Measurements from ENCODE around the gene CTDP1. TPM values are rescaled to one million over a fixed set of nuclear protein-coding genes. Genes with fewer than 3 reads are reported as not detected.
A peak's percentile ranks its signal among the peaks of the same experiment; 100 is the strongest.

The CTDP1 gene
- polyA plus RNA-seq, 3 donors = 10.5 to 15.5 (median 15.4) TPM

- no peak for DNase-seq (ENCODE audit: extremely low read depth in 1 of 11, low read depth in 9 of 11, low spot score in 4 of 11)
These were observed 37.7 kb upstream of the CTDP1 start for GRCh38 chr18:79641722-79642497.

GRCh38 chr18:79642626-79643025 lies 37.0 kb upstream of the CTDP1 start:
- DNase-seq (ENCODE audit: extremely low read depth in 1 of 11, low read depth in 9 of 11, low spot score in 4 of 11) = no peak

GRCh38 chr18:79643054-79643984 lies 36.3 kb upstream of the CTDP1 start:
- no peak for DNase-seq (ENCODE audit: extremely low read depth in 1 of 11, low read depth in 9 of 11, low spot score in 4 of 11)

- DNase-seq (ENCODE audit: extremely low read depth in 1 of 11, low read depth in 9 of 11, low spot score in 4 of 11) = peak in 7 of 11 donors; percentile 36 to 45 (median 38)
These were observed 35.5 kb upstream of the CTDP1 start for GRCh38 chr18:79644006-79644665.

- peak in 2 of 11 donors; percentile 26 to 39 for DNase-seq (ENCODE audit: extremely low read depth in 1 of 11, low read depth in 9 of 11, low spot score in 4 of 11)
These were observed 34.9 kb upstream of the CTDP1 start for GRCh38 chr18:79644666-79645057.

GRCh38 chr18:79645291-79645983 lies 34.2 kb upstream of the CTDP1 start:
- no peak for DNase-seq (ENCODE audit: extremely low read depth in 1 of 11, low read depth in 9 of 11, low spot score in 4 of 11)

GRCh38 chr18:79647307-79647706 lies 32.3 kb upstream of the CTDP1 start:
- DNase-seq (ENCODE audit: extremely low read depth in 1 of 11, low read depth in 9 of 11, low spot score in 4 of 11) = no peak

- no peak for DNase-seq (ENCODE audit: extremely low read depth in 1 of 11, low read depth in 9 of 11, low spot score in 4 of 11)
These were observed 28.6 kb upstream of the CTDP1 start for GRCh38 chr18:79650959-79651358.

- DNase-seq (ENCODE audit: extremely low read depth in 1 of 11, low read depth in 9 of 11, low spot score in 4 of 11) = no peak
These were observed 22.1 kb upstream of the CTDP1 start for GRCh38 chr18:79657342-79657996.

- no peak for DNase-seq (ENCODE audit: extremely low read depth in 1 of 11, low read depth in 9 of 11, low spot score in 4 of 11)
These were observed 21.2 kb upstream of the CTDP1 start for GRCh38 chr18:79658366-79658765.

- DNase-seq (ENCODE audit: extremely low read depth in 1 of 11, low read depth in 9 of 11, low spot score in 4 of 11) = no peak
These were observed 19.9 kb upstream of the CTDP1 start for GRCh38 chr18:79659733-79660132.

GRCh38 chr18:79662034-79662433 lies 17.6 kb upstream of the CTDP1 start:
- DNase-seq (ENCODE audit: extremely low read depth in 1 of 11, low read depth in 9 of 11, low spot score in 4 of 11) = no peak

- no peak for DNase-seq (ENCODE audit: extremely low read depth in 1 of 11, low read depth in 9 of 11, low spot score in 4 of 11)
These were observed 17.2 kb upstream of the CTDP1 start for GRCh38 chr18:79662439-79662838.

- DNase-seq (ENCODE audit: extremely low read depth in 1 of 11, low read depth in 9 of 11, low spot score in 4 of 11) = no peak
These were observed 15.0 kb upstream of the CTDP1 start for GRCh38 chr18:79664525-79665125.

- DNase-seq (ENCODE audit: extremely low read depth in 1 of 11, low read depth in 9 of 11, low spot score in 4 of 11) = no peak
These were observed 11.4 kb upstream of the CTDP1 start for GRCh38 chr18:79668203-79668602.

GRCh38 chr18:79672490-79673276 lies 6.9 kb upstream of the CTDP1 start:
- DNase-seq (ENCODE audit: extremely low read depth in 1 of 11, low read depth in 9 of 11, low spot score in 4 of 11) = no peak

GRCh38 chr18:79677221-79677620 lies 2.4 kb upstream of the CTDP1 start:
- no peak for DNase-seq (ENCODE audit: extremely low read depth in 1 of 11, low read depth in 9 of 11, low spot score in 4 of 11)
